Fibroblast of skin of scalp (primary cell): ENCODE measurements around the gene TRIOBP.
"Not testable (repeated sequence)": the region's sequence is repeated elsewhere in the genome, so short reads cannot be mapped to it uniquely, and the experiment has no call there.

Experiments used
- DNase-seq: peaks from one replicate; pipeline ENCODE4 v3.0.0-alpha.2; 2013

TRIOBP gene

GRCh38 chr22:37776639-37777005 is 79.8 kb downstream of the TRIOBP start:
- no peak for DNase-seq

GRCh38 chr22:37777122-37777687 is 80.4 kb downstream of the TRIOBP start:
- peak; percentile 63 for DNase-seq

- DNase-seq, result no peak
Observed at GRCh38 chr22:37778370-37779009, 81.6 kb downstream of the TRIOBP start.

- no peak for DNase-seq
Observed at GRCh38 chr22:37781434-37782059, 84.7 kb downstream of the TRIOBP start.

GRCh38 chr22:37782340-37783168 is 85.7 kb downstream of the TRIOBP start:
- no peak for DNase-seq

- no peak for DNase-seq
Observed at GRCh38 chr22:37784829-37785495, 88.1 kb downstream of the TRIOBP start.

GRCh38 chr22:37790234-37790633 is 93.4 kb downstream of the TRIOBP start:
- DNase-seq, result no peak

- DNase-seq, result no peak
Observed at GRCh38 chr22:37792494-37792893, 95.6 kb downstream of the TRIOBP start.

- no peak for DNase-seq
Observed at GRCh38 chr22:37794376-37794775, 97.5 kb downstream of the TRIOBP start.

GRCh38 chr22:37796079-37796478 is 99.2 kb downstream of the TRIOBP start:
- DNase-seq, result no peak

- DNase-seq, result not testable (repeated sequence)
Observed at GRCh38 chr22:37797259-37797658, 100.4 kb downstream of the TRIOBP start.

- no peak for DNase-seq
Observed at GRCh38 chr22:37797874-37798500, 101.1 kb downstream of the TRIOBP start.

- DNase-seq, result not testable (repeated sequence)
Observed at GRCh38 chr22:37799979-37800378, 103.1 kb downstream of the TRIOBP start.

- no peak for DNase-seq
Observed at GRCh38 chr22:37801946-37802309, 105.1 kb downstream of the TRIOBP start.

- DNase-seq, result peak; percentile 59
Observed at GRCh38 chr22:37802310-37803194, 105.7 kb downstream of the TRIOBP start.

GRCh38 chr22:37803195-37803638 is 106.4 kb downstream of the TRIOBP start:
- DNase-seq, result no peak

- DNase-seq, result no peak
Observed at GRCh38 chr22:37803639-37804351, 106.9 kb downstream of the TRIOBP start.

GRCh38 chr22:37804352-37804880 is 107.6 kb downstream of the TRIOBP start:
- no peak for DNase-seq

GRCh38 chr22:37804881-37805809 is 108.3 kb downstream of the TRIOBP start:
- DNase-seq, result peak; percentile 89
